ENCODE measurements around the gene RAD54L.
"Not testable (repeated sequence)": the region's sequence is repeated elsewhere in the genome, so short reads cannot be mapped to it uniquely, and the experiment has no call there.

- TF ChIP-seq RXRA (IDR thresholded peaks at IDR 0.05); CTCF (IDR thresholded peaks at IDR 0.05; ENCODE audit: low read depth, low read length, missing input control); EGR1 (IDR thresholded peaks at IDR 0.05; ENCODE audit: low read depth in 2 of 2); TAF1 (conservative IDR thresholded peaks at IDR 0.05); GABPA (IDR thresholded peaks at IDR 0.05 in 1 of 2, conservative IDR thresholded peaks at IDR 0.05 in 1 of 2): not testable (repeated sequence)
- TF ChIP-seq, protein P1, sequence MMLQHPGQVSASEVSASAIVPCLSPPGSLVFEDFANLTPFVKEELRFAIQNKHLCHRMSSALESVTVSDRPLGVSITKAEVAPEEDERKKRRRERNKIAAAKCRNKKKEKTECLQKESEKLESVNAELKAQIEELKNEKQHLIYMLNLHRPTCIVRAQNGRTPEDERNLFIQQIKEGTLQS (IDR thresholded peaks at IDR 0.05), result not testable (repeated sequence)
- TF ChIP-seq, protein P2, sequence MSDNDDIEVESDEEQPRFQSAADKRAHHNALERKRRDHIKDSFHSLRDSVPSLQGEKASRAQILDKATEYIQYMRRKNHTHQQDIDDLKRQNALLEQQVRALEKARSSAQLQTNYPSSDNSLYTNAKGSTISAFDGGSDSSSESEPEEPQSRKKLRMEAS (IDR thresholded peaks at IDR 0.05), result not testable (repeated sequence)
- TF ChIP-seq, protein P3, sequence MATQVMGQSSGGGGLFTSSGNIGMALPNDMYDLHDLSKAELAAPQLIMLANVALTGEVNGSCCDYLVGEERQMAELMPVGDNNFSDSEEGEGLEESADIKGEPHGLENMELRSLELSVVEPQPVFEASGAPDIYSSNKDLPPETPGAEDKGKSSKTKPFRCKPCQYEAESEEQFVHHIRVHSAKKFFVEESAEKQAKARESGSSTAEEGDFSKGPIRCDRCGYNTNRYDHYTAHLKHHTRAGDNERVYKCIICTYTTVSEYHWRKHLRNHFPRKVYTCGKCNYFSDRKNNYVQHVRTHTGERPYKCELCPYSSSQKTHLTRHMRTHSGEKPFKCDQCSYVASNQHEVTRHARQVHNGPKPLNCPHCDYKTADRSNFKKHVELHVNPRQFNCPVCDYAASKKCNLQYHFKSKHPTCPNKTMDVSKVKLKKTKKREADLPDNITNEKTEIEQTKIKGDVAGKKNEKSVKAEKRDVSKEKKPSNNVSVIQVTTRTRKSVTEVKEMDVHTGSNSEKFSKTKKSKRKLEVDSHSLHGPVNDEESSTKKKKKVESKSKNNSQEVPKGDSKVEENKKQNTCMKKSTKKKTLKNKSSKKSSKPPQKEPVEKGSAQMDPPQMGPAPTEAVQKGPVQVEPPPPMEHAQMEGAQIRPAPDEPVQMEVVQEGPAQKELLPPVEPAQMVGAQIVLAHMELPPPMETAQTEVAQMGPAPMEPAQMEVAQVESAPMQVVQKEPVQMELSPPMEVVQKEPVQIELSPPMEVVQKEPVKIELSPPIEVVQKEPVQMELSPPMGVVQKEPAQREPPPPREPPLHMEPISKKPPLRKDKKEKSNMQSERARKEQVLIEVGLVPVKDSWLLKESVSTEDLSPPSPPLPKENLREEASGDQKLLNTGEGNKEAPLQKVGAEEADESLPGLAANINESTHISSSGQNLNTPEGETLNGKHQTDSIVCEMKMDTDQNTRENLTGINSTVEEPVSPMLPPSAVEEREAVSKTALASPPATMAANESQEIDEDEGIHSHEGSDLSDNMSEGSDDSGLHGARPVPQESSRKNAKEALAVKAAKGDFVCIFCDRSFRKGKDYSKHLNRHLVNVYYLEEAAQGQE (IDR thresholded peaks at IDR 0.05), result not testable (repeated sequence)
Observed at GRCh38 chr1:46231231-46231630, 16.3 kb upstream of the RAD54L start.
